DMS153 (cell line): ENCODE data around the gene LBR.

Source experiments
- DNase-seq: peaks from one replicate; lab custom pipeline; 2025; lab: John Stamatoyannopoulos, UW

The LBR gene

DNA sequence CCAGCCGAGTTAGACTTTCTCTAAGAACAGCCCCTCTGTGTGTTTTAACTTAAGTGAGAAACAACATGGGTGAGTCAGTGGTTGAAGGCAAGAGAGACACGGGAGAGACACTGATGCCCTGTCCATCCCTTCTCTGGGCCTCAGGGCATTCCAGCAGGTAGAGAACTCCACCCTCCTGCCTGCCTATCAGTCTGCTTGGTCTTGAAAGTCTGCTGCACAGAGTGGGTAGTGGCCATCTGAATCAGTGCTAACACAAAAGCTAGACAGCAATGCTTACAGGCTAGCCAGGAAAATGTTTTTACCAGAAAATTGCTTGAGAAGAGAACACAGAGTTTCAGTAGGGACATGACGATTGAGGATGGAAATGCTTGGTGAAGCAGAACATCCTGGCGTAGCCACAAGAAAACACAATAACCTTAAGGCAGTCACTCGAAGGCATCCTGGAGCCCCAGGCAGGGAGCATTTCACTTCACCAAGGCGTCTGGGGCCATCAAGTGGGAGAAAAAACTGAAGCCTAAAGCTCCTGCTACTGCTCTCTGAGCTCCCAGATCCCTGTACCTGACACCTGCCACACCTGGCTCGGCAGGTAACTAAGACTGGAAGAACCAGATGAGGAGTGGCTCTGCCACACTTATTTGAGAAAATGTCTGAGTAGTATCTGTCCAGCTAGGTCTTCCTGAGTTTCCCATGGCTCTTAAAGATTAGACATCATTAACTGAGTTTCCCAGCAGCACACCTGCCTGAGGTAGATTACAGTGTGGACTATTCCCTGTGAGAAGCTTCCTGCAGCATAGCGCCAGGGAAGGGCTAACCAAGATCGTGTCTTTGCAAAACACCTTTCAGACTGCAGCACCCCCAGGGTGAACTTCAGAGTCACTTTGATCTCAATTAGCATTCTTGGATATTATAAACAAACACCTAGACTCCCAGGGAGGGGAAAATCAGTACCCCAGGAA is 18.1 kb upstream of the LBR start:
- no peak for DNase-seq

DNA sequence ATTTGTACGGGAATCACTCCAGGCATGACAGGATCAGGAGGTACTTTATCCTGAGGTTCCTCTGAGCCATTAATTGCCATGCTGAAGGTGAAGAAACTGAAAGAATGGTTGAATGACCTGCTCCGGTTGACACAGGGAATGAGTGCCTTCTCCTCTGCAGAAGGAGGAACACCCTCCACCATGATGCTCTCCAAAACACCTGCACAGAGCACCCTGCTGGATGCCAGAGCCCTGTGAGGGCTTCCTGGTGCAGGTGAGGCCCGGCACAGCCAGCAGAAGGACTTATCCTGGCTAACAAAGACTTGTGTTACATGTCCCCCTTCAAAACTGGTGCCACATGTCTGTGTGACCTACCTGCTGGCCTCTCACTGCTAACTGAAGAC is 14.3 kb upstream of the LBR start:
- peak; percentile 40 for DNase-seq

DNA sequence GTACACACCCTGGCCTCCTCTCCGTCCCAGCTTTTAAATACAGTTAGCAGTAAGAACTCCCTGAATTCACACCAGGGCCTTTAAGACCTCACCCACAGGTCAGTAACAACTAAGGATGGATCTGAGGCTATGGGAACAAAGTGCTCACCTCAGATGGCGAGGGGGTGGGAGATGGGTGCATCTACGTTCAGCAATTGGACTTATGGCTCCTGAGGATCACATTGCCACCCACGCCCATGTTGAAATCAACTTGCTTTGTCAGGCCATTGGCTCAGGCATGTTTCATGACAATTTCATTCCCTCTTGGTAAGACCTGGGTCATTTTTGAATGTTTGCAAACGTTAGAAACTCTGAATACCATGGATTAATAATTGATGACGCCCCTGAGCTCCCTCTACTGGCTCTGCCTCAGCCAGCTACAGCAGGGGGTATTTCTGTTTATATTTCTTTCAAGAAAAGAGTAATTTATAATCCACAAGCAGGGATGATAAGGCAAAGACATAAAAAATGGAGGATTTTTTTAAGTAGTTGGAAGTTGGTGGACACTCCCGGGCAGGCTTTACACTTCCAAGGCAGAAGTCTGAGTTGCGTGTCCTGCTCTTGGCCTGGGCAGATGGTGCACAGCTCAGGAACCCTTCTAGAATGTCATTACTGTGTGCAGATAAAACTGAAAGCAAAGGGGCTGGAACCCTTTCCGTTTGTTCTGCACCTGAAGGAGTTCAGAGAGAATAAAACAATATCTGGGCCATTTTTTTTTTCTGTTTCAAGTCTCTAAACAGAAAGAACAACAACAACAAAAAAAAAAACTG is 13.7 kb upstream of the LBR start:
- DNase-seq: peak; percentile 57

DNA sequence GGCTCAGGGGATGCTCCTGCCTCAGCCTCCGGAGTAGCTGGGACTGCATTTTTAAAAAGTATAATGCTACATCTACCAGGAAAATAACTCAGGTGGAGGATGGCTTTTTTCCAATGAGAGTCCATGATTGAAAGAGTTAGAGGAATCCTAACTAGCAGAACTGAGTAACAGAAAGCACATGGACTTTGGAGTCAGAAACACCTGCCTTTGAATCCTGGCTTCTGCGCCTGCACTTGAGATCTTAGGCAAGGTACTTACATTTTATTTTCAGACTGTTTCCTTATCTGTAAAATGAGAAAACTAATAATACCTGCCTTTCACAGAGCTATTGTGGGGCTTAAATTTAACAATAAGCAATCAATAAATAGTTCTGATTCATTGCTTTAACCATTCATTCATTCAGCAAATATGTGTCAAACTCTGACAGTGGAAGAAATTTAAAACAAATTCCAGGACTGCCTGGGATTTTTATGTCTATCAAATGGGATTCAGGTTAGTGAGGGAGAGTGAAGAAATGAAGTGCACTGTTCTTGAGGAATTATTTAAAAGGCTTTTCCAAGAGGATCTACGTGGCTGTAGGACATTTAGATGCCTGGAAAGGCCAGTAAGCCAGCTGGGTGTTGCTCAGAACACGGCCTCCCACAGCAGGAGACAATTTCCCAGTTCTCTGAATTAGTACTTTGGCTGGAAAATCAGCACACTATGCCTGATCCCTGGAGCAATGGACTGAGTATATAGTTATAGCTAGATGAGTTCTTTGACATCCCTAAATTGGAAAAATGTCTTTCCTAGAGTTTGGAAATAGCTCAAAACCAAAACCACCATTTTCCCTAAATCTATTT is 12.8 kb upstream of the LBR start:
- no peak for DNase-seq

DNA sequence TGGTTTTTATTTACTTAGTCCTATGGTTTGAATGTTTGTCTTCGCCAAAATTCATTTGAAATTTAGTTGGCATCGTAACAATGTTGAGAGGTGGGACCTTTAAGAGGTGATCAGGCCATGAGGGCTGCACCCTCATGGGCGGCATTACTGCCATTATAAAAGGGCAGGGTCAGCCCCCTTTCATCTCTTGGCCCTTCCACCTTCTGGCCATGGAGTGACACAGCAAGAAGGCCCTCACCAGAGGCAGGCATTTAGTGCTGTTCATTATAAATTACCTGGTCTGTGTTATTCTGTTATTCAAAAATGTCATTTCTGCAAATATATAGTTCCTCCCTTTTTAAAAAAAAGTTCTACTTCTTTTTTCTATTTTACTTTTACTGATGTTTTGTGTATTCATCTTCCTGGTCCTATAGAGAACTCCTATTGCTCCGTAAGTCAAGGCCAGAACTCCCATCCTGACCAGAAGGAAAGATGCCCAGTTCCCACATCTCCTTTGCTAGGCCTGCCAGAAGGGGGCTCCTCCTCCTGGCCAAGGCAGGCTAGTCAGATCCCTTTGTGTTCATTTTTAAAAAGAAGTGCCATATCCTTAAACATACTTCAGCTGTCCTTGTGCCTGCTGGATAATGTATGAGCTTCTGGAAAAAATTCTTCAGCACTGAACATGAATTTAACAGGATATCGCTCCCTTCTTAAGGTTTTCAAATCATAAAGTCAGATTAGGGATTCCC is 10.0 kb upstream of the LBR start:
- DNase-seq: no peak

DNA sequence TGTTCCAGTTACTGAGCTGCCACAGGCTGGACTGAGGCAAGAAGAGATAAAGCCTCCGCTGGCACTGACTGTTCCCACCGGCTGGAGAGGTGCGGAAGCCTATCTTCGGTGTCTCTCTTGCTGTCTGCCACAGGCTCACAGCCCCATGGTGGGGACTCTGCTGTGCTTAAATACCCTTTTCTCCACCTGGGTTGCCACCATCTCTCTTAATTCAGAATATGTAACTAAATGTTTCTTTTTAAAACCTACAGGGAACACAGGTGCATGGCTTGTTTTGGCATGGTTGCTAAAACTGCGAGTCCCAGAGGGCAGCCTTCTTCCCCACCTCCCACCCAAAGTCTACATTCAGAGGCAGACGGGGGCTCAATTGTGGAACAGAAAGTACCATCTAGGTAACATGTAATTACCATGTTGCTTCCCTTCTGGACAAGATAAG is 8.1 kb upstream of the LBR start:
- DNase-seq: no peak

DNA sequence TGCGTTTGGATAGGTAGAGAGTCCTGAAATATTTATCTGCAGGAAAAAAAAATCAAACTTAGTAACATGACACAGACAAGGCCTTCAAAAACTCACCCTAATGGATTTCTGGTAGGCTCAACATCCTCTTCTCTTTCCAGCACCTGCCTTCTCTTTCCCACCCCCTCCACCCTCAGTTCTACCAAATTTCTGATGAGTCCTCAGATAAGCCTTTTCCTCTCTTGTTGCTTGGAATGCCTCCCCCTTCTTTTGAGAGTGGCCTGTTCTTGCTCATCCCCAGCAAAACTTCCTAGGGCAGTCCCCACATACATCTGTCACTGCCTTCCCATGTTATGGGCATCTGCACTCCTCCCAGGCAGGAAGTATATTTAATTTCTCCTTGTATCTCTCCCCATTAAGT is 7.6 kb upstream of the LBR start:
- no peak for DNase-seq

DNA sequence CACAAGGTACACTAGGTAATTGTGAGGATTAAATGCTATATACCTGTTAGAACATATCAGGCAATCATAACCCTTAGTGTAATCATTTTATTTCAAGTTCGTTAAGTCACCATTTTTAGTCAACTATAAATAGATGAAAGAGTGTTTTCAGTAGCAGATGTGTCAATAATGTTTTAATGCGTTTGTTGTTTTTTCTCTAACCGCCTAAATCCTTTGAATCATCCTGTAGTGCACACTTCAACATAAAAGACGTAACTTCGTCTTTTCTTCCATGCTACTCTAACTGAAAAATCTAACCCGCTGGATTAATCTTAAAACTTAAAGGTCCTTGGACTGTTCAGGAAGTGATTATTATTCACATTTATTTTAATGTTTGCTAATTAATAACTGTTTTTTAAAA is 7.2 kb upstream of the LBR start:
- no peak for DNase-seq

DNA sequence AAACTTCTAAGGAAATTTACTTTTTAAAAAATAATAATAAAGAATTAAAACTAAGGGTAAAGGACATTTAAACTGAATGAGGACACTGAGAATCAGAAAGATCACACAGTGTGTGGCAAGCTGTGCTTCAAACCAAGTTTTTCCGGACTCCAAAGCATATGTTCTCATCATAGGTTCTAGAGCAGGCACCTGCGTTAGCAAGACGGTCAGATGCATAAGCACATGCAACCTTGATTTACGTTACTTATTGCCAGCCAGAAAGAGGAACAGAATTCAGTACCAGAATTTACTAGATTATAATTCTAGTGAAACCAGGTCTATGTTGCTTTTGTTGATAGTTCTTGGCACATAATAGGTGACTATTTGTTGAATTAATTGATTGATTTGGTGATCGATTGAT is 6.2 kb upstream of the LBR start:
- DNase-seq: no peak

DNA sequence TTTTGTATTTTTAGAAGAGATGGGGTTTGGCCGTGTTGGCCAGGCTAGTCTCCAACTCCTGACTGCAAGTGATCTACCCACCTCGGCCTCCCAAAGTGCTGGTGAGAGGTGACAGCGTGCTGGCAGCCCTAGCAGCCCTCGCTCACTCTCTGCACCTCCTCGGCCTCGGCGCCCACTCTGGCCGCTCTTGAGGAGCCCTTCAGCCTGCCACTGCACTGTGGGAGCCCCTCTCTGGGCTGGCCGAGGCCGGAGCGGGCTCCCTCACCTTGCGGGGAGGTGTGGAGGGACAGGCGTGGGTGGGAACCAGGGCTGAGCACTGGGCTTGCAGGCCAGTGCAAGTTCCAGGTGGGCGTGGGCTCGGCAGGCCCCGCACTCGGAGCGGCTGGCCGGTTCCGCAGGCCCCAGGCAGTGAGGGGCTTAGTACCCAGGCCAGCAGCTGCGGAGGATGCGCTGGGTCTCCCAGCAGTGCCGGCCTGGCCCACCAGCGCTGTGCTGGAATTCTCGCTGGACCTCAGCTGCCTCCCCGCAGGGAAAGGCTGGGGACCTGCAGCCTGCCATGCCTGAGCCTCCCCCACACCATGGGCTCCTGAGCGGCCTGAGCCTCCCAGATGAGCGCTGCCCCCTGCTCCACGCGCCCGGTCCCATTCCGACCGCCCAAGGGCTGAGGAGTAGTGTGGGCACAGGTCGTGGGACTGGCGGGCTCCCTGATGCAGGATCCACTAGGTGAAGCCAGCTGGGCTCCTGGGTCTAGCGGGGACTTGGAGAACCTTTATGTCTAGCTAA is 3.4 kb upstream of the LBR start:
- no peak for DNase-seq

DNA sequence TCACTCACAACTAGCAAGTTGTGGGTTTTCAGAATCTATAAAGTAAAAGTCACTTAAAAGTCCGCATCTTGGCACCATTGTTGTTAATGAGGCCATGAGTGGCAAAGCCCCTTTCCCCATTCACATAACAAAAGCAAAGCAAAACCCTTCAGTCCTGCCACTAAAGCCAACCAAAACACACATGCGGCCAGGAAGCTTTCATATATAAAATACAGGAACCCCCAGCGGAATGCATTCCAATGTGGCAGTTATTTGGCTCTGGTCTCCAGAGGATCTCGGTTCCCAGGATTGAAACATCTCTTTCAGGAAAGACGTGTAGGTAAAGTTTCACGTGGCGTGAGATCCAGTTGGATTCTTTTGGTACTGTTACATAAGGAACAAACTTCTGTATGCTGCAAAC is 2.5 kb upstream of the LBR start:
- DNase-seq: no peak

DNA sequence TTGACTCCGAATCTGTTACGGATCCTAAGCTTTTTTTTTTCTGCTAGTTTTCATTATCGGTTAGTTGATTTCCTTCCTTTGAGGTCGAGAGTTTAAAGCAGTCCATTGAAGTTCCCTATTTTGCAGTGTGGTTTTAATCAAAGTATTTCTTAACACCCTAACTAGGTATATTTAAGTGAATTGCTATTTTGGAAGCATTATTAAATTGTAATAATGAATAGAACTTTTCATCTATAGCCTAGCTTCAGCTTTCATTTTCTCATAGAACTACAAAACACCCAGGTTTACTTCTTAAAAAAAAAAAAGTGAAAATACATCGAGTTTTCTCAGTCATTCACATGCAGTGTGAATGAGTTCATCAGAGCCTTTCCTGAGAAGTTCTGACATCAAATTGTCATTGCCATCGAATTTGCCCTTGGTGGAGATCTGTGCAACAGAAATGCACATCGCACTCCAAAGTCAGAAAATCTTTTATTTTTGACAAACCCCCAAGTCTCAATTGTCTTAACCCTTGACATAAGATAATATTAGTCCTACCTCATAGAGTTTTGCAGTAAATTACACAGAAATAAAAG is 1.1 kb upstream of the LBR start:
- no peak for DNase-seq

DNA sequence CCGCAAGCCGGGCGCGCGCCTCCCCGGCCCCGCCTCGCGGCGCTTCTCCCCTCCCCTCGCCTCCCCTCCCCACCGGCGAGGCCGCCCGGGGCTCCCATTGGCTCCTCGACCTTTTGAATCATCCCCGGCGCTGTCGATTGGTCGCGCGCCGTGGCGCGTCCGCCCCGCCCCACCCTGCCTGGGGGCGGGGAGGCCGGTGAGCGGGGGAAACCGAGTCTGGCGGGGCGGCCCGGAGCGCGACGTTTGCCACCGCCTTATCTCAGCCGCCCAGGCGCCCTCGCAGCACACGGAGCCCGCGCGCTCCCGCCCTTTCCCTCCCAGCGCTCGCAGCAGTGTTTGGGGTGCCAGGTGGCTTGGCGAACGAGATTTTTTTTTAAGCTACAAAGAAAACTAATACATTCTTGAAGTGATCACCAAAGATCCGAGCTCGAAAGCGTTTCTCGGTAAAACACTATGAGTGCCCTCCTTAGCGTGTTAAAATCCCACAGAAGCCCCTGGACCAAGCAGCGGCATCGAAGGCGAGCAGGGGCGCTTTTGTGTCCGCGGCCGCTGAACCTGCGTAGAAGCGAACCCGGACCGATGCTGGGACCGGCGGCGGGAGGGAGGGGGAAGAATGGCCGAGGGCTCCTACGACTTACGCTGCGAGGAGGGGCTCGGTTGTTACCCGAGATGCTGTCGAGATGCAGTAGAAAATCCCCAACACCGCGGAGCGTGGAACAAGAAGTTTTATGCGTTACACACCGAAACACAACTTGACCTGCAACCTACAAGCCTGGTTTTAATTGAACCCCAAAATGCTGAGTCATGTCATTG is 436 bp upstream of the LBR start:
- peak; percentile 95 for DNase-seq

DNA sequence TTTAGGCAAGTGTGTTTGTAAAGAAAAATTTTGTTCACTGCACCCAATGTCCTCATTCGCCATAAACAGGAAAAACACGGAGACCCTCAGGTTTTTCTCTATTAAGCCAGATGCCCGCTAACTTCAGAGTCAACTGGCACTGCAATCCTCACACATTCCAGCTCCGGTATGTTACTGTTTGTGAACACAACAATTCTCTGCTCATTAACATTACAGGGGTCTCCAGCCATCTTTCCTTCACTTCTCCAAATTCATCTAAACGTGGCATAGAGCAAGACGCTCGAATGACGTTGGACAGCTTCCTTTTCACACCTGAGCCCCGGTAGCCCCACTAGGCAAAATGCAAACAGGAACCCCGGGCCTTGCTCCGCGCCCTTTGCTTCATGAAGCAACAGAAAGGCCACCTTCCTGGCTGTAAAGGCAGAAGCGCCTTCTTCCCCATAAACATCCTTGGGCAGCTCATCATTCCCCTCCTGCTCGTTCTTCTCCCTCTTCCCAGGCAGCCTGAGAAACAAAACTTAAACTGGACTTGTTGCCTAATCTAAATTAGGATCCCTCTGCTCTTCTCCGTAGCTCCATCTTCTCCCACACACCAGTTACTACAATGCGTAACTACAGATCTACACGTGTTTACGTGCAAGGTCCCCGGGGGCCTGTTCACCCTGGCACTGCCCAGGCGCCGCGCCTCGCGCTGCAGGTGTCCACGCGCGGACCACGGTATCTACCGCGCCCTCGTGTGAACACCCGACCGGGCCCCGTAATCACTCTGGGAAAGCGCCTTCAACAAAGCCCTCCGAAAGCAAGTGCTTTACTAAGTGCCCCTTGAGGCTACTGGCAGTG is 1.2 kb downstream of the LBR start:
- DNase-seq: no peak

DNA sequence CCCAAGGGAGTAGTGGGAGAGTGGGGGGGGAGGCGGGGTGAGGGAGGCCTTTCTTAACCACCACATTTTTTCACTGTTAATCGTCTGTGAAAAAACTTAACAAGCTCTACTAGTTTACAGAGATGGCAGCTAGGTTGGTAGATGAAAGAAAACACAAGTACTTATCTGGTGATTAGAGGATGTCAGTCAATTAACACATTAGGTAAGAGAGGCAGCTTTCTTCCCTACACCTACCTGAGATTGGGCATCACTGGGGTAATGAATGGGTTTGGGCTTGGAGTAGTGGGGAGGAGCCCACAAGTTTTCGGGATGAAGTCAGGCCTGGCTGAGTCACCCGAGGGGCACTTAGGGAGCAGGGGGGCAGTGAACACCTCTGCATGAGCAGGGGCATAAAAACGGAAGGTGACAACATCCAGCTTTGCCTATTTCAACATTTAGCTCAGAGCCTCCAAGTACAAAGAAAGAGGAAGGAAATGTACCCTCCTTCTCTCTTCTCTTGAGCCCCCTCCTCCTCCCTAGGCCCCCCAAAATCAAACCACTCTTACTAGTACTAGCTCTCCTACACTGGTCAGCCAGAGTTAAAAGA is 2.5 kb downstream of the LBR start:
- DNase-seq: no peak

DNA sequence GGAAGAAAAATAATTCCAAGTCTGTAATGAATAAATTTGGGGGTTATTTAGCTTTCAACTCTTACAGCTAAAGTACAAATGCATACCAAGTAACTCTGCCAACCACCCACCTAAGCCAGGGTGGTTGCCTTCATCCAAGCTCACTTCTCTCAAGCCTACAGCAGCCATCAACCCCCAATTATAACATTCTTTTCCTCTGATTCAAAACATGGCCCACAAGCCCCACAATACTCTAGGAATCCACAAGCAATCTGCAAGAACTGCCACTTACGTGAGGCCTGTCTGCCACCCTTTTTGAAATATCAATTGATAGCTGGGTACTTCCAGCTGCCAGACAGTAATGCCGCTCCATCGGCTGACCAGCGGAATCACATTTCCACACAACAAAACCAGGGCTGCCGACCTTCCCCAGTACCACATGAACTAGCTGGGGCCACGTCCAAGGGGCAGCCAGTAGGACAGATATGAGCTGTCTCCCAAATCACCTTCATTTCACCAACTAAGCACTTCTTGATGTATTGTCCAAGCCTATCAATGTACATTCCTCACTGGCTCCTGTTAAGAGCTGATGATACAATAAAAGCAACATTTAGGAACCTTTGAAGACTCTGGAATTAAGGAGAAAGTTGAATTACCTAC is 3.2 kb downstream of the LBR start:
- DNase-seq: no peak

DNA sequence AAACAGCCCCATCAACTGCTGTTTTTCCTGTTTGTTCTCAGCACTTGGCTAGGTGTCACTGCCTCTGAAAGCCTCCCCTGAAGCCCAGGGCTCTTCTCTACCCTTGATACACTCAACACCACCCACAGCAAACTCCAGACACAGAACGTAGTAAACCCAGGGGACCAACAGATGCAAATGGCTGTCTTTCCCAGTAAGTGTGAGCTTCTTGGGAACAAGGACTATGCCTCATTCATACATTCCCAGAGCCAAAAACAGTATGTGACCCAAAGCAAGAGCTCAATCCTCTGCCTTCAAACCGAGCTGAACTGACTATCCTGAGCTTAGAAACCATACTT is 4.4 kb downstream of the LBR start:
- no peak for DNase-seq
